AG09319 (cell line): ENCODE measurements around the gene VWA3A.
"Not testable (repeated sequence)": the region's sequence is repeated elsewhere in the genome, so short reads cannot be mapped to it uniquely, and the experiment has no call there.

ENCODE experiments used
- DNase-seq: peaks from one replicate; pipeline ENCODE4 v3.0.0-alpha.2; 2010; ENCODE audit warnings: low read depth; ENCODE audit errors: extremely low read depth
- TF ChIP-seq, protein P1 (sequence below): IDR thresholded peaks from 2 replicates; pipeline ENCODE4 v1.5.1; 2011; ENCODE audit warnings: low read depth, mild to moderate bottlenecking, inconsistent platforms, low read length, moderate library complexity

Gene VWA3A

DNA sequence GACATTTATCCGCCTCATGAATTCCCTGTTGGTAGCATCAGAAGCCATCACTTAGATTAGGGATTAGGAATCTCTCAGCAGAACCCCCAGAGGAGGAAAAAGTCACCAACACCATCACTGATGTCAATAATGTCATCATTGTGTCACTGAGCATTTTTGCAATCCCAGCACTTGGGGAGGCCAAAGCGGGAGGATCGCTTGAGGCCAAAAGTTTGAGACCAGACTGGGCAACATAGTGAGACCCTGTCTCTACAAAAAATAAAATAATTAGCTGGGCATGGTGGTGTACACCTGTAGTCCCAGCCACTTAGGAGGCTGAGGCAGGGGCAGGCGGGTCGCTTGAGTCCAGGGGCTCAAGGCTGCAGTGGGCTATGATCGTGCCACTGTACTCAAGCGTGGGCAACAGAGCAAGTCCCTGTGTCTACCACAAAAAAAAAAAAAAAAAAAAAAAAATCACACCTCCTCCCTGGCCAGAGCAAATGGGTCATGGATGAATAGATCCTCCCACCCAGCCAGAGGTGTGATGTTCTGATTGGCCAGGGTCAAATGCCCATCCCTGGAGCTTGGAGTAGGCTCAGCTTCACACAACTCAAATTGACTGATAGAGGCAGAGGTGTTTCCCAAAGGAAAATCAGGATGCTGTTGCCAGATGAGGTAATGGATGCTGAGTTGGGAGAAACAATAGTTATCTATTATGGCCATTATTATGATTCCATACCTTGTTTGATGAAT lies 31.6 kb downstream of the VWA3A start:
- TF ChIP-seq, protein P1, sequence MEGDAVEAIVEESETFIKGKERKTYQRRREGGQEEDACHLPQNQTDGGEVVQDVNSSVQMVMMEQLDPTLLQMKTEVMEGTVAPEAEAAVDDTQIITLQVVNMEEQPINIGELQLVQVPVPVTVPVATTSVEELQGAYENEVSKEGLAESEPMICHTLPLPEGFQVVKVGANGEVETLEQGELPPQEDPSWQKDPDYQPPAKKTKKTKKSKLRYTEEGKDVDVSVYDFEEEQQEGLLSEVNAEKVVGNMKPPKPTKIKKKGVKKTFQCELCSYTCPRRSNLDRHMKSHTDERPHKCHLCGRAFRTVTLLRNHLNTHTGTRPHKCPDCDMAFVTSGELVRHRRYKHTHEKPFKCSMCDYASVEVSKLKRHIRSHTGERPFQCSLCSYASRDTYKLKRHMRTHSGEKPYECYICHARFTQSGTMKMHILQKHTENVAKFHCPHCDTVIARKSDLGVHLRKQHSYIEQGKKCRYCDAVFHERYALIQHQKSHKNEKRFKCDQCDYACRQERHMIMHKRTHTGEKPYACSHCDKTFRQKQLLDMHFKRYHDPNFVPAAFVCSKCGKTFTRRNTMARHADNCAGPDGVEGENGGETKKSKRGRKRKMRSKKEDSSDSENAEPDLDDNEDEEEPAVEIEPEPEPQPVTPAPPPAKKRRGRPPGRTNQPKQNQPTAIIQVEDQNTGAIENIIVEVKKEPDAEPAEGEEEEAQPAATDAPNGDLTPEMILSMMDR = no peak
- no peak for DNase-seq

DNA sequence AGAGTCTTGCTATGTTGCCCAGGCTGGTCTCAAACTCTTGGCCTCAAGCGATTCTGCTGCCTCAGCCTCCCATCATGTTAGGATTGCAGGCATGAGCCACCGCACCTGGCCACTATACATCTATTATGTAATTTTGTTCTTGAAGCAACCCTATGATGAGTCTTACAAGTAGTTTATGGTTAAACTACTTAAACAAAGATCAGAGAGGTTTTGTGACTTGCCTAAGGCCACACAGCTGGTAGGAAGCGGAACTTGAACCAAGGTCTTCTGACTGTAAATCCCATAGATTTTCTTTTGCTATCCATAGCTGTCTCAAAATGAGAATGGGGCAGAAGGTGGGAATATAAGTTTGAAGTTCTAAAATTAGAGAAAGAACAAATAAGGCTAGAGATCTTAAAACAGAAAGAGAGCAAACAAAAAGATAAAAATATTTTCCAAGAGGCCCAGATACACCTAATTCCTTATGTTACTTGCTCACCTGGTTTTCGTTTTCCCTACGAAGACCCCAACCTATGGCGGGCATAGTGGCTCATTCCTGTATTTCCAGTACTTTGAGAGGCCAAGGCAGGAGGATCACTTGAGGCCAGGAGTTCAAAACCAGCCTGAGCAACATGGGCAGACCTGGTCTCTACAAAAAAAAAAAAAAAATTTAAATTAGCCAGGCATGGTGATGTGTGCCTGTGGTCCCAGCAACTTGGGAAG lies 32.4 kb downstream of the VWA3A start:
- no peak for DNase-seq
- TF ChIP-seq, protein P1 = no peak

DNA sequence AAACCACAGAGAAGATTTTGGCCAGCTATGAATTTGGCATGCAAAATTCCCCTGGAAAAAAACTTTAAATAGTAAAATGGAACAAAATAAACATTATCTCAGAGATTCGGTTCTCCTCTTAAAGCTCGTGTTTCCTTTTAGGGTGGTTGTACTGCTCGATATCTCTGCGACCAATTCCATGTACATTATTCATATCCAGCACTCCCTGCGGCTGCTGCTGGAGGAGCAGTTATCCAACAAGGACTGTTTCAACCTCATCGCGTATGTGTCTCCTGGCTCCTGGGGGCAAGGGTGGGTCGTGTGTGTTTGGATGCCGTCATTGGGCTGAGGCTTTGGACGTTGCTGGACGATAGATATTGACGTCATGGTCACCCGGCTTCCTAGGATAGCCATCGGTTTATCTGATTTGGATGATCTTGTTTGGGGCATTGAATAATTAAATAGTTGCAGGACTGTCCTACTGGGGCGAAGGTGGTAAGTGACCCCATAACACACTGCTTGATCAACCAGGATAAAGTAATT lies 33.8 kb downstream of the VWA3A start:
- TF ChIP-seq, protein P1 = no peak
- no peak for DNase-seq

DNA sequence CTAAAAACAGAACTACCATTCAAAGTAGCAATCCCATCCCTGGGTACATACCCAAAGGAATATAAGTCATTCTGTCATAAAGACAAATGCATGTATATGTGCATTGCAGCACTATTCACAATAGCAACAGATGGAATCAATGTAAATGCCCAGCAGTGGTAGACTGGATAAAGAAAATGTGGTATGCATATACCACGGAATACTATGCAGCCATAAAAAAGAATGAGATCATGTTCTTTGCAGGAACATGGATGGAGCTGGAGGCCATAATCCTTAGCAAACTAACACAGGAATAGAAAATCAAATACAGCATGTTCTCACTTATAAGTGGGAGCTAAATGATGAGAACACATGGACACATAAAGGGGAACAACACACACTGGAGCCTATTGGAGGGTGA lies 36.2 kb downstream of the VWA3A start:
- not testable (repeated sequence) for DNase-seq

DNA sequence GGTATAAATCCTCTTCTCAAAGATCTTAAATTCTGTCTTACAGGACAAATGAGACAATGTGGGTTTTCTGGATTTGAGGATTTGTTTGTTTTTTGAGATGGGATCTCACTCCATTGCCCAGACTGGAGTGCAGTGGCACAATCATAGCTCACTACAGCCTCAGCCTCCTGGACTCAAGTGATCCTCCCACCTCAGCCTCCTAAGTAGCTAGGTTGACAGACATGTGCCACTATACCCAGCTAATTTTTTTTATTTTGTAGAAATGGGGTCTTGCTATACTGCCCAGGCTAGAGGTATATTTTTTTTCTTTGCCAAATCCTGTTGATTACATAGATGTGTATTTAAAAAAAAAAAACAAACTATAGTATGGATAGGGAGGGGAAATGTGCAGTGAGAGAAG lies 38.2 kb downstream of the VWA3A start:
- no peak for DNase-seq
- TF ChIP-seq, protein P1 = no peak

DNA sequence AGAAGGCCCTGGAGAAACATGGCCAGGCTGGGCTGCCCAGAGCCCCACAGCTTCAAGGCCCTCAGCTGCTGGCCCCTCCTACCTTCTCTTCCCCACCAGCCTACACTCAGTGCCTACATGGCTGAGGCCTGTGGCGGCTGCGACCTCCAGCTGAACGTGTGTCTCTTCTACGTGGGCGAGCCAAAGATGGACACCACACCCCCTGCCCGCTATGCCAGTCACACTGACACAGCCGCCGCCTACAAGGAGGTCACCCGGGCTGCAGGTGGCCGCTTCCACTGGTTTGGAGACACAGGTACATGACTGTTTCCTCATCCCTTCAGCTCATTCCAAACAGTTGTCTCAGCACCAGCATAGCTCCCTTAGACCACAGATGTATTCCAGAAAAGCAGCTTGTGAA lies 40.5 kb downstream of the VWA3A start:
- TF ChIP-seq, protein P1 = no peak
- no peak for DNase-seq

DNA sequence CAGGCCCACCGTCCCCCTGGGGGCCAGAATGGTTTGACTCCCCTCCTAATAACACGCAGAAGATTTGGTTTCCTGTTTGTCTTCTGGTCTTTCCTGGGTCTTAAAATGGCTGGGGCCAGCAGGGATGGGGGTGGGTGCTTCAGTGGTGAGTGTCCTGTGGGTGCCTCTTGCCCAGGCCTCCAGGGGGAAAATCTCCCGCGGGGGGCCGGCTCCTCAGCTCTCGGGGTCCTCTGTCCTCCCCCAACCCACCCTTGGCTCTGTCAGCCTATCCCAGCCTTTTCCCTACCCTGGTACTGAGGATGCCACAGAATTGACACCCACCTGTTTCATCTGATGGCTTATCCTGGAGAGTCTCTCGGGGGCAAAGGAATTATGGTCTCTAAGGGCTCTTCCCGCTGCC lies 46.1 kb downstream of the VWA3A start:
- TF ChIP-seq, protein P1 = no peak
- no peak for DNase-seq
